Measurements from ENCODE around the gene SLC25A20. TPM values are rescaled to one million over a fixed set of nuclear protein-coding genes. Genes with fewer than 3 reads are reported as not detected.

Gene SLC25A20
- total RNA-seq, 4 donors from 2014 or later, result 8.4 to 83.8 (median 31.7) TPM

DNA sequence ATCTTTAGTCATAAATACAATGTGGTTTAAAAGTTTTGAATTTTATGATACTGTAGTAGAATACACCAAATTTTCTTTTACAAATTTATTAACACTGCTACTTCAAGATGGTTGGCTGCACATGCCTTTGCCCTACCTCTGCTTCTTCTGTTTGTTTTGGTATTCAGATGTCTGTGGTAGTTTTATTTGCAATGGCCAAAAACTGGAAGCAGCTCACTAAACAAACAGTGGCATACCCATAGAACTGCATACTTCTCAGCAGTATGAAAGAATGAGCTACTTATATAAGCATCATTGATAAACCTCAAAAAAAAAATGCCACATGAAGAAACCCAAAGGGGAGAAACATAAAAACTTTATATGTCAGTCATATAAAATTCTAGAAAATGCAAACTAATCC is 39.5 kb upstream of the SLC25A20 start:
- TF ChIP-seq POLR2A (IDR thresholded peaks at IDR 0.05) (no peak), EP300 (IDR thresholded peaks at IDR 0.05; ENCODE audit: low read depth) (no peak), POLR2AphosphoS5 (IDR thresholded peaks at IDR 0.05) (no peak)
- TF ChIP-seq, protein P1, sequence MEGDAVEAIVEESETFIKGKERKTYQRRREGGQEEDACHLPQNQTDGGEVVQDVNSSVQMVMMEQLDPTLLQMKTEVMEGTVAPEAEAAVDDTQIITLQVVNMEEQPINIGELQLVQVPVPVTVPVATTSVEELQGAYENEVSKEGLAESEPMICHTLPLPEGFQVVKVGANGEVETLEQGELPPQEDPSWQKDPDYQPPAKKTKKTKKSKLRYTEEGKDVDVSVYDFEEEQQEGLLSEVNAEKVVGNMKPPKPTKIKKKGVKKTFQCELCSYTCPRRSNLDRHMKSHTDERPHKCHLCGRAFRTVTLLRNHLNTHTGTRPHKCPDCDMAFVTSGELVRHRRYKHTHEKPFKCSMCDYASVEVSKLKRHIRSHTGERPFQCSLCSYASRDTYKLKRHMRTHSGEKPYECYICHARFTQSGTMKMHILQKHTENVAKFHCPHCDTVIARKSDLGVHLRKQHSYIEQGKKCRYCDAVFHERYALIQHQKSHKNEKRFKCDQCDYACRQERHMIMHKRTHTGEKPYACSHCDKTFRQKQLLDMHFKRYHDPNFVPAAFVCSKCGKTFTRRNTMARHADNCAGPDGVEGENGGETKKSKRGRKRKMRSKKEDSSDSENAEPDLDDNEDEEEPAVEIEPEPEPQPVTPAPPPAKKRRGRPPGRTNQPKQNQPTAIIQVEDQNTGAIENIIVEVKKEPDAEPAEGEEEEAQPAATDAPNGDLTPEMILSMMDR (IDR thresholded peaks at IDR 0.05), result no peak
- intact Hi-C loops (cut with DNase I; ENCODE audit: low total_unique reads), result no loop called here
- in situ Hi-C loops (cut with MboI; ENCODE audit: low pct_ligation_motif_present in 1 of 4, low pct_unique_long_range_greater_than_20kb in 1 of 4, low sequenced_read_pairs in 3 of 4), result no loop called here

DNA sequence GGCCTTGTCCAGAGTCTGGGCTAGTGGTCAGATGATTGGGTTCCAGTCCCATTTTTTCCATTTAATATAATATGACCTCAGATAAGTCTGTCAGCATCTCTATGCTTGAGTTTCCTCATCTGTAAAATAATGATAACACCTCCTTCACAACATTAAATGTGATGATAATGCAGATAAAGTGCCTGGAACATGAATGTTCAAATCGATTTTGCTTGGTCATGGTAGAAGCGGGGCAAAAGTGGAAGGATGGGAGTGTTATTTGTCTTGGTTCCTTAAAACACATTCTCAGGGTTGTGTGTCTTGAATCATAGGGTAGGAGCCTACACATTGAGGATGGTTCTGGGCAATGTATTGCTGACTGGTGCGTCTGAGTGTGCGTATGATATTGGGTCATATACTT is 36.8 kb upstream of the SLC25A20 start:
- intact Hi-C loops (cut with DNase I; ENCODE audit: low total_unique reads), result no loop called here
- peaks cover 0 to 34% (median 5%) of the 10 kb centered on the region in 4 donors for H3K4me1 ChIP-seq

More for the DNA sequence above, 39.5 kb upstream of the SLC25A20 start:
- Histone ChIP-seq H3K27ac (no peak overlapping the region), H3K9me3 (no peaks in the 10 kb centered on the region), H3K4me3 (no peak overlapping the region), H3K27me3 (no peaks in the 10 kb centered on the region), H3K4me1 (peaks cover 0 to 21% (median 4%) of the 10 kb centered on the region in 4 donors), H3K36me3 (peaks cover 0 to 3% (median 0%) of the 10 kb centered on the region in 4 donors)
- DNase-seq, result no peak

DNA sequence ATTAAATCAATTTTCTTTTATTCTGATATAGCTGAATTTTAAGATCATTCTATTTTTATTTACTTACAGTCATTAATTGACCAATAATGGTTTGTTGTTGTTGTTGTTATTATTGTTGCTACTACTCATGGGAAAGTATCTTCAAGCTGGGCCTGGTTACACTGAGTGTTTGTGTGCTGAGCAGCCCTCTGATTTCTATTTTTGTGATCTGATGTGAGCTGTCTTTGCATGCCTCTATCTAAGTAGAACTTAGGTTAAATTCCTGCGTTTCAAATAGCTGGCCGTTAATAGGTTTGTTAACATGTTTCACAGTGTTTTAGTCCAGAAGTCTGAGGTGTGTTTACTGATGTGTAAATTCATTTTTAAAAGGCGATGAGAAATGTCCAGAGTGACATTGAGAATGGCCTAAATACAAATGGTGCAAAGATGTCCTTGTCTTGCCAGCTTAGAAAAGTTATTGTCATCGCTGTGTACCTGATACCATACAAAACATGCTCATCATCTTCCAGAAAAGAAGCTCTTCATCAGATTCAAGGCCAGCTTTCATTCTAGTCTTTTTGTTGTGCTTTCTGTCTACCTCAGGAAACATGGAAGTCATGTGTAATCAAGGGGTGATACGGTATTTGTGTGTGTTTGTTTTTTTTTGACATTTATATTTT is 35.8 kb upstream of the SLC25A20 start:
- no peak overlapping the region for H3K4me3 ChIP-seq
- no peaks in the 10 kb centered on the region for H3K9me3 ChIP-seq
- H3K27me3 ChIP-seq, result no peaks in the 10 kb centered on the region
- TF ChIP-seq, protein P1 (IDR thresholded peaks at IDR 0.05), result no peak
- no peak for TF ChIP-seq EP300 (IDR thresholded peaks at IDR 0.05; ENCODE audit: low read depth)
- no peak for TF ChIP-seq POLR2A (IDR thresholded peaks at IDR 0.05)
- TF ChIP-seq POLR2AphosphoS5 (IDR thresholded peaks at IDR 0.05), result no peak
- H3K36me3 ChIP-seq, result peaks cover 0 to 3% (median 0%) of the 10 kb centered on the region in 4 donors
- in situ Hi-C loops (cut with MboI; ENCODE audit: low pct_ligation_motif_present in 1 of 4, low pct_unique_long_range_greater_than_20kb in 1 of 4, low sequenced_read_pairs in 3 of 4), result no loop called here
- no peak overlapping the region for H3K27ac ChIP-seq
- DNase-seq, result no peak
- WGBS, 2 donors (ENCODE audit: low coverage in 1 of 2), result 93 to 98% methylated on average over 5 of the region's 5 CpGs
- peaks cover 0 to 40% (median 9%) of the 10 kb centered on the region in 4 donors for H3K4me1 ChIP-seq
- intact Hi-C loops (cut with DNase I; ENCODE audit: low total_unique reads), result no loop called here

More for the DNA sequence above, 36.8 kb upstream of the SLC25A20 start:
- Histone ChIP-seq H3K9me3 (no peaks in the 10 kb centered on the region), H3K4me3 (no peak overlapping the region), H3K27me3 (no peaks in the 10 kb centered on the region), H3K36me3 (peaks cover 0 to 3% (median 0%) of the 10 kb centered on the region in 4 donors), H3K27ac (no peak overlapping the region)
- TF ChIP-seq POLR2A (IDR thresholded peaks at IDR 0.05) (no peak), EP300 (IDR thresholded peaks at IDR 0.05; ENCODE audit: low read depth) (no peak), POLR2AphosphoS5 (IDR thresholded peaks at IDR 0.05) (no peak)
- TF ChIP-seq, protein P1 (IDR thresholded peaks at IDR 0.05), result no peak
- DNase-seq, result no peak
- 90% methylated on average over 2 to 4 of the region's 4 CpGs for WGBS, 2 donors (ENCODE audit: low coverage in 1 of 2)
- in situ Hi-C loops (cut with MboI; ENCODE audit: low pct_ligation_motif_present in 1 of 4, low pct_unique_long_range_greater_than_20kb in 1 of 4, low sequenced_read_pairs in 3 of 4), result no loop called here

DNA sequence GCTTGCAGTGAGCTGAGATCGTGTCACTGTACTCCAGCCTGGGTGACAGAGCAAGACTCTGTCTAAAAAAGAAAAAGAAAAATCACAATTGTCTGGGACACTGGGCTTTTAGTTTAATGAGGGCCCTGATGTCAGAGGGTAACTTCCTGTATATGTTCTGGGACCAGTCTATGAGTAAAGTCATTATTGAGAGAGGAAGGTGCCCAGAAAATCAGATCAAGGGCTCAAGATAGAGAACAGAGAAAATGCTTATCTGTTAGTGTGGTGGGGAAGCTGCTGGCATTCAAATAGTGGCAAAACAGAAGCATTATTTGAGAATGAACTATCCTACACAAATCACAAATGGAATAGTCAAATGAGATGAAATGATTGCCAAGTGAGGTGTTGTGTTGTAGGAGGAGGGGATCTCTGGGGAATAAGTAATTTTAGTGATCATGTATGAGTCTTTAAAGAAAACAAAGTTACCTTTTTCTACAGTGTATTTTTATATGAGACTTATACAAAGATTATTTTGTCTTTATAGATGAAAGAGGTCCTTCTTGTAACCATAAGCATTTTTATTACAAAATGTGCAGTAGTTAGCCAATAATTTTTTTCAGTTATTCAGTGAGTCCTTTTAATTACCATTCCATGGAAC is 33.4 kb upstream of the SLC25A20 start:
- TF ChIP-seq, protein P1 (IDR thresholded peaks at IDR 0.05), result no peak
- TF ChIP-seq POLR2A (IDR thresholded peaks at IDR 0.05), result no peak
- TF ChIP-seq EP300 (IDR thresholded peaks at IDR 0.05; ENCODE audit: low read depth), result no peak
- TF ChIP-seq POLR2AphosphoS5 (IDR thresholded peaks at IDR 0.05), result no peak
- Histone ChIP-seq H3K27me3 (no peaks in the 10 kb centered on the region), H3K36me3 (peaks cover 0 to 9% (median 0%) of the 10 kb centered on the region in 4 donors), H3K4me1 (peaks cover 14 to 52% (median 23%) of the 10 kb centered on the region in 4 donors), H3K4me3 (no peak overlapping the region), H3K27ac (no peak overlapping the region), H3K9me3 (no peaks in the 10 kb centered on the region)
- DNase-seq, result no peak
- in situ Hi-C loops (cut with MboI; ENCODE audit: low pct_ligation_motif_present in 1 of 4, low pct_unique_long_range_greater_than_20kb in 1 of 4, low sequenced_read_pairs in 3 of 4), result no loop called here
- intact Hi-C loops (cut with DNase I; ENCODE audit: low total_unique reads), result no loop called here
- 57 to 73% methylated on average over 1 of the region's 1 CpG for WGBS, 2 donors (ENCODE audit: low coverage in 1 of 2)
